Effector memory CD4-positive, alpha-beta T cell (primary cell): ENCODE results near the gene KCNJ5.

Source experiments
- DNase-seq, 3 donors: peaks; one replicate each; pipeline ENCODE4 v3.0.0-alpha.2; 2020
- H3K27ac ChIP-seq: 2 replicates; pipeline ENCODE4 v1.7.0; 2013; ENCODE audit warnings: mild to moderate bottlenecking, low read length, moderate library complexity; ENCODE audit not compliant: insufficient read depth, poor library complexity, severe bottlenecking
- H3K27me3 ChIP-seq: replicated peaks from 2 replicates; pipeline ENCODE4 v1.7.0; 2013; ENCODE audit warnings: mild to moderate bottlenecking, low read length; ENCODE audit not compliant: insufficient read depth, control insufficient read depth, poor library complexity, severe bottlenecking
- H3K36me3 ChIP-seq: 2 replicates; pipeline ENCODE4 v1.7.0; 2013; ENCODE audit warnings: mild to moderate bottlenecking, low read length, moderate library complexity; ENCODE audit not compliant: control insufficient read depth, insufficient read depth
- H3K4me1 ChIP-seq: 2 replicates; pipeline ENCODE4 v1.7.0; 2013; ENCODE audit warnings: low read length, mild to moderate bottlenecking; ENCODE audit not compliant: control insufficient read depth, insufficient read depth, poor library complexity, severe bottlenecking
- H3K4me3 ChIP-seq: 2 replicates; pipeline ENCODE4 v1.7.0; 2013; ENCODE audit warnings: low read length, low read depth, mild to moderate bottlenecking; ENCODE audit not compliant: insufficient read depth, poor library complexity, severe bottlenecking
- H3K9me3 ChIP-seq: 2 replicates; pipeline ENCODE4 v1.7.0; 2013; ENCODE audit warnings: mild to moderate bottlenecking, low read length, moderate library complexity; ENCODE audit not compliant: control insufficient read depth

KCNJ5 gene

GRCh38 chr11:128884703-128885338, 6.3 kb upstream of the KCNJ5 start:
- H3K4me1 ChIP-seq: no peaks in the 10 kb centered on the region
- H3K9me3 ChIP-seq: no peaks in the 10 kb centered on the region
- no peak overlapping the region for H3K27ac ChIP-seq
- H3K27me3 ChIP-seq: peaks cover 6% of the 10 kb centered on the region
- H3K36me3 ChIP-seq: no peaks in the 10 kb centered on the region
- no peak overlapping the region for H3K4me3 ChIP-seq
- DNase-seq: peak in 2 of 3 donors; percentile 17 to 45

DNA sequence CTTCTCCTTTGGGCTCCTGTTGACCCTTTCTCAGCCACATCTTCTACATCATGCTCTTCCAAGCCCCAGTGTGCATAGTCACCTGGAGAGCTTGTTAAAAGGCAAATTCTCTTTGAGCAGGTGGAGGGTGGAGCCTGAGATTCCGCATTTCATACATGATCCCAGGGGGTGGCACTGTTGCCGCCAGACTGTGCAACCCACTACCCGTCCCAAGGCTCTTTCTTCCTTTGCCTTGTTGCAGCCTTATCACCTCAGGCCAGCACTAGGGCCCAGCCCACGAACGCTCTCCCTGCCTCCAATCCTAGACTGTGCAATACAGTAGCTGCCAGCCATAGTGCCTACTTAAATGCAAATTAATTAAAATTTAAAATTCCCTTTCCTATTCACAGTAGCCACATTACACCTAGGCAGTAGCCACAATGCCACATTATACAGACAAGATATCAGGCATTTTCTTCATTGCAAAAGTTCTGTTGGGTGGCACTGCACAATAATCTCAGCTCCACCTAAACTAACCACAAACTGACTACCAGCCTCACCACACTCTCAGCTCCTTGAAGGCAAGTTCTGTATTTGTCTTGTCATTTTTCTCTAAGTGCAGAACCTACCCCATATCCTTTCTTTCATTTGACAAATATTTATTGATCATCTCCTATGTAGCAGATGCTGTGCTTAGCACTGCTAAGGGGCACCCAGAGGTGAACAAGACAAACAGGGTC, 4.6 kb upstream of the KCNJ5 start:
- no peaks in the 10 kb centered on the region for H3K9me3 ChIP-seq
- DNase-seq: no peak
- no peak overlapping the region for H3K27ac ChIP-seq
- H3K4me1 ChIP-seq: peaks cover 7% of the 10 kb centered on the region
- H3K36me3 ChIP-seq: no peaks in the 10 kb centered on the region
- no peak overlapping the region for H3K4me3 ChIP-seq
- peaks cover 18% of the 10 kb centered on the region for H3K27me3 ChIP-seq

- no peaks in the 10 kb centered on the region for H3K36me3 ChIP-seq
- peaks cover 17% of the 10 kb centered on the region for H3K27me3 ChIP-seq
- H3K9me3 ChIP-seq: no peaks in the 10 kb centered on the region
- H3K4me1 ChIP-seq: peaks cover 7% of the 10 kb centered on the region
- H3K4me3 ChIP-seq: no peak overlapping the region
- no peak overlapping the region for H3K27ac ChIP-seq
- DNase-seq: no peak
Measured at GRCh38 chr11:128888034-128888985, 2.8 kb upstream of the KCNJ5 start.

DNA sequence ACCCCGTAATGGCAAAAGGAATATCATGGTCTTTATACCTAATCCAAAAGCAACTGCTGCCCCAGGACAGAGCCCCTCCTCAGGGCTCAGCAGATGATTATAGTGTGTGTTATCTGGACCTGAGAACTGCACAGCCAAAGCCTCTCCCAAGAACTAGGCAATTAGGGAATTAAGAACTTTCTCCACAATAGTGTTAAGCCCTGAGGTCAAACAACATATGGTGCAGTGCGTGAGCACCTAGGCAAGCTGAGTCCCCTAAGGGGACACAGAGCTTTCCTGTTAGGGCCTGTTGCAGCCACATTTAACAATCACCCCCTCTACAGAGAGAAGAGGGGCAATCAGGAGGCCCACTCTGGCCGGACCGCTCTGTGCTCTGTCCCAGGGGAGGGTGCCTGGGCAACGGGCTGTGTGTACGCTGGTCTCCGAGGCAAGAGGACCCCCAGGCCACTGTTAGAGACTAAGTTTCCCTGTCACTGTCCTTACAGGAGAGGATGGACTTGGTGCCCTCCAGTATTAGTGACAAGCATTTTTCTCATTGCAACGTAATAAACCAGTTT, 1.4 kb upstream of the KCNJ5 start:
- H3K4me3 ChIP-seq: no peak overlapping the region
- peaks cover 7% of the 10 kb centered on the region for H3K4me1 ChIP-seq
- H3K9me3 ChIP-seq: no peaks in the 10 kb centered on the region
- peaks cover 17% of the 10 kb centered on the region for H3K27me3 ChIP-seq
- no peak for DNase-seq
- no peaks in the 10 kb centered on the region for H3K36me3 ChIP-seq
- H3K27ac ChIP-seq: no peak overlapping the region

- peak overlapping the region; percentile 47 for H3K4me3 ChIP-seq
- H3K27me3 ChIP-seq: peaks cover 17% of the 10 kb centered on the region
- no peaks in the 10 kb centered on the region for H3K36me3 ChIP-seq
- no peaks in the 10 kb centered on the region for H3K9me3 ChIP-seq
- H3K27ac ChIP-seq: no peak overlapping the region
- peaks cover 7% of the 10 kb centered on the region for H3K4me1 ChIP-seq
- no peak for DNase-seq
Measured at GRCh38 chr11:128890216-128890542, 977 bp upstream of the KCNJ5 start.

GRCh38 chr11:128891913-128892398, 800 bp downstream of the KCNJ5 start:
- no peak for DNase-seq
- Histone ChIP-seq H3K36me3 (no peaks in the 10 kb centered on the region), H3K4me3 (no peak overlapping the region), H3K4me1 (peaks cover 7% of the 10 kb centered on the region), H3K27ac (no peak overlapping the region), H3K9me3 (no peaks in the 10 kb centered on the region), H3K27me3 (peaks cover 17% of the 10 kb centered on the region)

DNA sequence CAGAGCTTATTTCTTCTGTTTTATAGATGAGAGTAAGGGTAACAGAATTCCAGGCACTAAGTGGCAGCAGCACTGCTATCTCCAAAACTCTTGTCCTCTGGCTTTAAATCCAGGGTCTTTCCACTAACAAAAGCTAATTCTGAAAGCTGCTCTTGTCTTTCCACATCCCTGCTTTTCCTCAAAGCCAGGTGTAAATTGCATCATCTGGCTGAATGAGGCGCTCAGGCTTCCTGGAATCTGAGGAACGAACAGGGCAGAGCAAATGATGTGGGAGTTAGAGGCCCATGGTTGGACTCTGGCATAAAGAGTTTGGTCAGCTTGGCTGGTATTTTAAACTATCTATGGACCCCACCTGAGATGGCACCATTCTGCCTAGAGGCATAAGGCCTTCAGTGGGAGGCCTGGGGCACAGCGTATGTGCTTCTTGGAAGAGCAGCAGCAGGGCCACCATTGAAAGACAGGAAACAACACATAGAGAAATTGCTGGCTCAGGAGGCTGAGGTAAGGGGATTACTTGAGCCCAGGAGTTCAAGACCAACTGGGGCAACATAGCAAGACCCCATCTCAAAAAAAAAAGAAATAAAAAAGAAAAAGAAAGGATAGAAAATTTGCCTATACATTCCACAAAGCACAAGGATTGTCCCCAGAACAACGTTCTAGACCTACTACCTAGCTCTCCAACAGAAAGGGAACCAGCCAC, 1.9 kb downstream of the KCNJ5 start:
- no peak overlapping the region for H3K27ac ChIP-seq
- no peak for DNase-seq
- H3K4me1 ChIP-seq: peaks cover 7% of the 10 kb centered on the region
- H3K4me3 ChIP-seq: no peak overlapping the region
- H3K36me3 ChIP-seq: no peaks in the 10 kb centered on the region
- peaks cover 17% of the 10 kb centered on the region for H3K27me3 ChIP-seq
- H3K9me3 ChIP-seq: no peaks in the 10 kb centered on the region

- H3K4me1 ChIP-seq: peaks cover 7% of the 10 kb centered on the region
- no peak for DNase-seq
- no peaks in the 10 kb centered on the region for H3K9me3 ChIP-seq
- no peak overlapping the region for H3K4me3 ChIP-seq
- peaks cover 17% of the 10 kb centered on the region for H3K27me3 ChIP-seq
- H3K27ac ChIP-seq: no peak overlapping the region
- H3K36me3 ChIP-seq: no peaks in the 10 kb centered on the region
Measured at GRCh38 chr11:128893578-128894285, 2.6 kb downstream of the KCNJ5 start.

DNA sequence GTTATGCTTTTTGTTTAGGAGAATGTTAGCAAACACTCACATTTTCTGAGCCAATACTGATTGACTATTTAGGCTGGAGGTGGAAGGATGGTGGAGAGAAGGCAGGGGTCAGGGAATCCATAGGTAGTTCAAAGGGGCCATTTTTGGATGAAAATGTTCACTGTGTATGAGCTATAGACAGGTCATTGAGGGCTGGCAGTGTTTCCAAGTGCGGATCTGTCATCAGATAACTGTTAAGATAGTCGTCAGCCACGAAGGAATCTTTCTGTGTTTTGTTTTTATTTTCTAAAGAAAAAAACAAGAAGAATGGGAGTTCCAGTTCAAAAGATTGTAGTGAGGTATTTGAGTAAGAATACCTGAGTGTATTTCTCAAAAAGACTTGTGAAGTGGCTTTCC, 3.1 kb downstream of the KCNJ5 start:
- H3K36me3 ChIP-seq: no peaks in the 10 kb centered on the region
- H3K4me3 ChIP-seq: no peak overlapping the region
- no peak overlapping the region for H3K27ac ChIP-seq
- H3K9me3 ChIP-seq: no peaks in the 10 kb centered on the region
- no peak for DNase-seq
- H3K27me3 ChIP-seq: peaks cover 17% of the 10 kb centered on the region
- peaks cover 7% of the 10 kb centered on the region for H3K4me1 ChIP-seq
